Stromal cell of bone marrow (primary cell): ENCODE measurements around the gene BABAM2.

Source experiments
- DNase-seq: peaks from one replicate; pipeline ENCODE4 v3.0.0-alpha.2; 2012; ENCODE audit warnings: low read depth

Gene BABAM2

GRCh38 chr2:28034696-28035095, 144.2 kb downstream of the BABAM2 start:
- DNase-seq = no peak

DNA sequence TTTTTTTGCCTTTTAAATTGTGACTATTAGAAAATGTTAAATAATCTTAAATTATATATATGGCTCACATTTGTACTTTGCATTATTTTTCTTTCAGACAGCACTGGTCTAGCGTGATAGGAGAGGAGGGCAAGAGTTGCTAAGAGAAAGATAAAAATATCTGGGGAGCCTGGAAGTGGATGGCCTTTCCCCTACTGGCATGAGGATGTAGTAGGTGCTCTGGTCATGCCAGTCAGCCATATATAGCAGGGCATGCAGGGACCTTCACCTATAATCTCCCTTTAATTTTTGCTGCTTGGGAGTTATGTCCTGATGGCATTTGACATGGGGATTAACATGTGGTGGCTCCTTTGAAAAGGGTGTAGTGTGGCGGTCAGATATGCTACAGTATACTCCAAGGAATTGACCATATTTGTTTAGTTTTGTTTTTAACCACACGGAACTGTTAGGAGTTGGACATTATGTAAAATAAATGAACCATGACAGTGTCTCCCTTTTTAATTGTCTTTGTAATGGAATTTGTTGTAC, 144.7 kb downstream of the BABAM2 start:
- DNase-seq = no peak

DNA sequence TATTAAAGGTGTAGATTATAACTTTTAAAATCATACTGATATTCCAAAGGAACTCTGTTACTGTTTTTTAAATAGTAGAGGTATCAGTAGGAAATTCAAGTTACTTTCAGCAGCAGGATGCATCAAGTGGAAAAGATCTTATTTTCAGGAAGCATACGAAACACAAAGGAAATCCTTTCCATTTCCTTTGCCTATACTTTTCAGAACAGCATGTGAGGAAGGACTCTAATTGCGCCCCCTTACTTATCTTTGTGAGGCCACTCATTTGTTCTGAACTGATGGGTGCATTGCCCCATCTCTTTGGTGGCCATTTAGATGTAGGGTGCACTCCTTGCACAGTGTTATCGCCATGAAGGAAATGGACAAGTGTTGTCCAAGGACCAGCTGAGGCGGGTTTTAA, 145.3 kb downstream of the BABAM2 start:
- DNase-seq = no peak

DNA sequence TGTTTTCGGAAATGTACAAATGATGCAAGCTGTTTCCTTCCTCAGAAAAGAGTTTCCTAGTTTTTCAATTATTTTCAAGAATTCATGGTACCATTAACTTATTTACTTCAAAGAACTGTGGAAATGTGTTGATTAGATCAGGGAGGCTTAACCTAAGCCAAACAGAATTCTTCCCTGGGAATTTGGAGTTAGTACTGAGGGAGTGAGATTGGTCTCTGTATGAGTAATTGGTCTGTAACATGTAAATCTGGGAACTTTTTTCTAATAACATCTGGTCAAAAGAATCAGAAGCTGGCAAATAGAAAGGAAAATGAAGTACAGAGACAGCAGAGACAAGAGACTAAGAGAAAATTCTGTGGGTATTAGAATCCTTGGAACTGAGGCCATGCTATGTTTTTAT, 145.8 kb downstream of the BABAM2 start:
- no peak for DNase-seq

GRCh38 chr2:28038722-28039121, 148.2 kb downstream of the BABAM2 start:
- DNase-seq = no peak

GRCh38 chr2:28045676-28046351, 155.3 kb downstream of the BABAM2 start:
- DNase-seq = no peak

DNA sequence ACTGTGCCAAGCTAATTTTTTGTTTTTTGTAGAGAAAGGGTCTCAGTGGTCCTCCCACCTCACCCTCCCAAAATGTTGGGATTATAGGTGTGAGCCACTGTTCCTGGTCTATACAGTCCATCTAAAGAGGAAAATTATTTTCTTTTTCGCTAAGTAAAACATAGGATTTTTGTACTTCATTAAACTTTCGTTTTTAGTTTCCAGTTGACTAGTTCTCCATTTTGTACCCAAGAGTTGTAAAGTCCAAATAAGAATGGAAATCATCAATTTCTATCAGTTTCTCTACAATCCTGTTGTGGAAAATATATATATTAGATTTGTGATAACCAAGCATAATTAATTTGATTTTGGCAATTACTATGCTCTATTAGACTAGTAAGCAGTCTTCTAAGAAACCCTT, 156.4 kb downstream of the BABAM2 start:
- DNase-seq = no peak

DNA sequence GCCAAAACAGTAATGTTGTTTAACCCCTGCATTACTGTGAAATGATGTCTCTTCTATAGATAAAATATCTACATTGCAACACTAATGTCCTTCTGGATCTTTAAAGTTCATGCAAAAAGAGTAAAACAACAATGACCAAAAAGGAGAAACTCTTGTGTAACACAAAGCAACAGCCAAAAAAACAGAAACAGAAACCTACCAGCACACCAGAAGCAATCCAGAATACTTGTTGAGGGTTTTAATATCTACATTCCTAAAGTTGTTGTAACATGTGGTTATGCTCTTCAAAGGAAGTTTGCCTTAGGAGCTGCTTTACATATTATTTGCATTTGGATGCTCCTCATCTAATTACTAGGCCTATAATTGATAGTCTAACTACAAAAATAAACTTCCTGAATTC, 157.2 kb downstream of the BABAM2 start:
- DNase-seq = peak; percentile 44

GRCh38 chr2:28048341-28048740, 157.8 kb downstream of the BABAM2 start:
- no peak for DNase-seq

- no peak for DNase-seq
Measured at GRCh38 chr2:28049416-28049815, 158.9 kb downstream of the BABAM2 start.

- no peak for DNase-seq
Measured at GRCh38 chr2:28049899-28050298, 159.4 kb downstream of the BABAM2 start.

DNA sequence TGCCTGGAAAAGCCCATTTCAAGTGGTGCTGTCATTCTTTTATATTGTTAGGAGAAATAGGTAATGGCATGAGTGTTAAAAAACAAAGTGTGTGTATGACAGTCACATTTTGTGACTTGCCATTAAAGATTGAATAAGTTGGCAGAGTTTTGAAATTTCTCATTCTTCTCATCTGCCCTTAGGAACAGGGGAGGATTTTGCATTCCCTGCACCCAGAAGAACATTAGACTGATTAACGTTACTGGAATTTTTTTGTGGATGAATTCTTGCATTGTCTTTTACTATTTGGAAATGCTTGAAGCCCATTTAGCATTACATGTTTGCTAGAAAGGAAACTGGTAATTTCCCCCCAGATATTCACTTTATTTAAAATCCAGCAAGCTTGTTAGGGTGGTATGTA, 162.2 kb downstream of the BABAM2 start:
- no peak for DNase-seq

- no peak for DNase-seq
Measured at GRCh38 chr2:28053597-28053996, 163.1 kb downstream of the BABAM2 start.

DNA sequence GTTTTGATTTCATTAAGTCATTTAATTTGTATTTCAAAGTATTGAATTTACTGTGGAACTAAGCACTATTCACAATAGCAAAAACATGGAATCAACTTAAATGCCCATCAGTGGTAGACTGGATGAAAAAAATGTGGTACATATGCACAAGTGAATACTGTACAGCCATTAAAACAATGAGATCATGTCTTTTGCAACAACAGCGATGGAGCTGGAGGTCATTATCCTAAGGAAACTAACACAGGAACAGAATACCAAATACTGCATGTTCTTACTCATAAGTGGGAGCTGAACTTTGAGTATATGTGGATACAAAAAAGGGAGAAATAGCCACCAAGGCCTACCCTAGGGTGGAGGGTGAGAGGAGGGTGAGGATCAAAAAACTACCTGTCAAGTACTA, 164.4 kb downstream of the BABAM2 start:
- no peak for DNase-seq

GRCh38 chr2:28055325-28055970, 164.9 kb downstream of the BABAM2 start:
- no peak for DNase-seq

- DNase-seq = no peak
Measured at GRCh38 chr2:28058791-28059190, 168.3 kb downstream of the BABAM2 start.

GRCh38 chr2:28062867-28063266, 172.3 kb downstream of the BABAM2 start:
- no peak for DNase-seq

DNA sequence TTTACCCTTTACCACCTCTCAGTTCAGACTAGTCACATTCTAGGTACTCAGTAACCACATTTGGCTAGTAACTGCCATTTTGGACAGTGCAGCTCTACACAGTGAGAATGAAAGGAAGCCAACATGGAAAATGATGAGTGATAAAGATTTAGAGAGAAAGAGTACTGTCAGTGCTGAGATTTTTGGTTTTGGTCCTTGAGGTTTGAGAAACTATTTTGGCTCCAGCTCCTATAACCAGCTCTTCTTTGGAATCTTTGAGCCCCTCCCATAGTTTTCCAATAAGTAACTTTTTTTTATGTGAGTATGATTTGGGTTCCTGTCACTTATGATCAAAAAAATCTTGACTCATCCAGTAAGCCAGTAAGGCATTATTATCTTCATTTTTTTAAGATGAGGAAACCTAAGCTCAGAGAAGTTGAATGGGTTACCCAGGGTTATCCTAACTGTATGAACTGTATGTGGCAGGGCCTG, 173.0 kb downstream of the BABAM2 start:
- peak; percentile 82 for DNase-seq

GRCh38 chr2:28067602-28068001, 177.1 kb downstream of the BABAM2 start:
- no peak for DNase-seq

DNA sequence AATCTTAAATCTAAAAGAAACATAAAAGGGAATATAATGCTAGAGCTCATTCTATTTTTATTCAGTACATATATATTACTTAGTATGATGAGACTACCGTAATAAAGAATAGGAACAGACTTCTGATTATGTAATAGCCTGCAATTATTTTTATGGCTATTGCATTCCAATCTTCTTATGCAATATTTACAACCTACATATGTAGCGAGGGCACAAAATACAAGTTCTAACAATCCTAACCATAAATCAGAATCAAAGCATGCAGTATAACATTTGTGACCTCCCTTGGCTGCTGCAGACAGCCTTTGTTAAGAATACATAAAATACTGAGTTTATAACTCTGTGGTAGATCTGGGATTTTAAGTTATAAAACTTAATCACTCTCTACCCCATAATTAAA, 177.6 kb downstream of the BABAM2 start:
- DNase-seq = no peak

- DNase-seq = no peak
Measured at GRCh38 chr2:28068527-28068926, 178.0 kb downstream of the BABAM2 start.

- DNase-seq = no peak
Measured at GRCh38 chr2:28071221-28071620, 180.7 kb downstream of the BABAM2 start.

DNA sequence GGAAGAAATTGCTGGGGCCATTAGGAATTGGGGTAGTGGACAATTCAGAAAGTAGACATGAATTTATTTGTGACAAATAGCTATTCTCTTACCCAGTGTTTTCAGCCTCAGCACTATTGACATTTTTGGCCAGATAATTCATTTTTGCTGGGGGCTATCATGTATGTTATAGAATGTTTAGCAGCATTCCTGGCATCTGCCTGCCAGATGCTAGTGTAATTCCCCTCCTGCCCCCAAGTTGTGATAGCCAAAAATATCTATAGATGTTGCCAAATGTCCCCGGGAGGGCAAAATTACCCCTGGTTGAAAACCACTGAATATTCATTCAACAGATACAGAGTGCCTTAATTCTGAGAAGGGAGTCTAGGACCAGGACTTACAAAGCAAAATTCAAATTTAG, 183.6 kb downstream of the BABAM2 start:
- DNase-seq = no peak

- no peak for DNase-seq
Measured at GRCh38 chr2:28080911-28081310, 190.4 kb downstream of the BABAM2 start.
